ENCODE measurements around the gene IFI6. TPM values are rescaled to one million over a fixed set of nuclear protein-coding genes. Genes with fewer than 3 reads are reported as not detected.
"Not testable (repeated sequence)": the region's sequence is repeated elsewhere in the genome, so short reads cannot be mapped to it uniquely, and the experiment has no call there.

IFI6 gene
- total and polyA plus RNA-seq, 2 donors (not counting 1 experiment from before 2014, with no cell fraction given) = 11.7 to 12.0 TPM

DNA sequence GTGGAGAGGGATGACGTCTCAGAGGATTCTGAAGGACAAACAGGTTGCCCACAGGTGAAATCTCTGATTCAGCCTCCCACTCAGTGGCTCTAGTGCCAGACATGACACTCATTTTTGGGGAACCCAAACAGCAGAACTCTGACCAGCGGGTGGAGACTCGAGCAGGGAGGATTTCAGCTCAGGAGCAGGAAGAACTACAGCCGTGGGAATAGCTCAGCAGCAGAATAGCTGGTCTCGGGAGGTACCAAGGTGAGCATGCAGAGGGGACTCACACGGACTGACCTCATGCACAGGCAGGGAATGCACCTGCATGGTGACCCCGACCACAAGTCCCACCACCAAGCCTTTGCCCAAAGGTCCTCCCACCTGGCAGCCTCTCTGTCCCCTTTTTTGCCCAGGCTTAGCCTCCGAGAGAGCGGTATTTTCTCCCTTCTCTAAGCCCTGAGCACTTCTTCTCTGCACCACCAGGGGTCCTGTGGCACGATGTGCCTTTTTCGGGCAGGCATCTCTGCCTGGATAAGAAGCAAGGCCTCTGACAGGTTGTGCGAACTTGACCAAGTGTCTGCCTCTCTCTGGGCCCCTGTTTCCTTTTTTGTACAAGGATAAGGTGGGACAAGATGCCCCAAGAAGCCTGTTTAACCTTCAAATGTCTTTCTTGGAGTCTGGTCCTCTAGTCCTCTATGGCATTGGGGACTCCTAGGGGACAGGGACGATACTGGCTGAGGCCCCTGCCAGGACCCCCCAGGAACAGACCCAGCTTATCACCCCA is 28.2 kb downstream of the IFI6 start:
- ChIA-PET POLR2A (interaction anchor here (0.6 to 1.6 kb wide), 3 partner anchors 11 to 172 kb away, joined by 4 to 5 read pairs (median 4); no protein-coding TSS in a partner anchor), CTCF (interaction anchor here (0.8 to 7.9 kb wide), 9 partner anchors 12 to 35 kb away, joined by 3 to 101 read pairs (median 6); no protein-coding TSS in a partner anchor)
- no peaks in the 10 kb centered on the region for H3K27me3 Mint-ChIP-seq
- peaks cover 18% of the 10 kb centered on the region for H3K4me1 Mint-ChIP-seq
- intact Hi-C loops (cut with micrococcal nuclease) = loop anchor here (1.0 kb wide), 2 partner anchors 16 to 20 kb away; no protein-coding TSS in a partner anchor
- peak; percentile 85 for TF ChIP-seq CTCF (IDR thresholded peaks at IDR 0.05)
- TF ChIP-seq EZH2 (IDR thresholded peaks at IDR 0.05; ENCODE audit: borderline replicate concordance, insufficient read depth, low read depth, low read length, poor library complexity, severe bottlenecking) = no peak
- 37% methylated on average over 12 of the region's 13 CpGs for WGBS (ENCODE audit: insufficient coverage)
- no peak overlapping the region for H3K4me3 ChIP-seq (ENCODE audit: control extremely low read depth in 1 of 5, extremely low read depth in 1 of 5, insufficient read depth in 1 of 5, low read depth in 2 of 5, low read length in 4 of 5)
- peak overlapping the region; percentile 30 for H3K4me2 ChIP-seq (replicated peaks; ENCODE audit: low read depth, low read length, poor library complexity, severe bottlenecking)
- ATAC-seq (ENCODE audit: low read depth) (peak; percentile 98), DNase-seq (peak; percentile 82)
- no peaks in the 10 kb centered on the region for H4K20me1 ChIP-seq (ENCODE audit: control insufficient read depth, insufficient read depth, low read length, poor library complexity, severe bottlenecking)
- no peaks in the 10 kb centered on the region for H3K36me3 ChIP-seq (replicated peaks in 1 of 2; ENCODE audit: control extremely low read depth in 1 of 2, control insufficient read depth in 1 of 2, extremely low read depth in 1 of 2, insufficient read depth in 2 of 2, low read length in 1 of 2)
- H3K79me2 ChIP-seq (ENCODE audit: control insufficient read depth, insufficient read depth, low read length) = no peaks in the 10 kb centered on the region
- H3K9me3 ChIP-seq (ENCODE audit: control extremely low read depth in 1 of 3, control insufficient read depth in 2 of 3, insufficient read depth in 1 of 3, low read length in 2 of 3) = no peaks in the 10 kb centered on the region
- H3K4me1 ChIP-seq (ENCODE audit: control insufficient read depth in 2 of 2, insufficient read depth in 2 of 2, low read length in 2 of 2) = peaks cover 12 to 19% of the 10 kb centered on the region in 2 donors
- H3K27me3 ChIP-seq (replicated peaks in 1 of 4; ENCODE audit: control extremely low read depth in 1 of 4, control insufficient read depth in 3 of 4, insufficient read depth in 4 of 4, low read length in 3 of 4) = no peaks in the 10 kb centered on the region
- H3K4me3 Mint-ChIP-seq = no peak overlapping the region
- H3K27ac ChIP-seq (ENCODE audit: low read length in 2 of 2) = no peak overlapping the region
- H3K9ac ChIP-seq (ENCODE audit: low read length) = no peak overlapping the region
- peak overlapping the region; percentile 49 for H2AFZ ChIP-seq (ENCODE audit: insufficient read depth, low read depth, low read length, poor library complexity, severe bottlenecking)
- H3K9me3 Mint-ChIP-seq (ENCODE audit: insufficient read depth) = no peaks in the 10 kb centered on the region
- H3K27ac Mint-ChIP-seq = peak overlapping the region; percentile 74

- H3K4me3 ChIP-seq (ENCODE audit: control extremely low read depth in 1 of 5, extremely low read depth in 1 of 5, insufficient read depth in 1 of 5, low read depth in 2 of 5, low read length in 4 of 5); H3K9me3 ChIP-seq (ENCODE audit: control extremely low read depth in 1 of 3, control insufficient read depth in 2 of 3, insufficient read depth in 1 of 3, low read length in 2 of 3); H3K27ac ChIP-seq (ENCODE audit: low read length in 2 of 2); H3K36me3 ChIP-seq (replicated peaks in 1 of 2; ENCODE audit: control extremely low read depth in 1 of 2, control insufficient read depth in 1 of 2, extremely low read depth in 1 of 2, insufficient read depth in 2 of 2, low read length in 1 of 2); H3K27me3 ChIP-seq (replicated peaks in 1 of 4; ENCODE audit: control extremely low read depth in 1 of 4, control insufficient read depth in 3 of 4, insufficient read depth in 4 of 4, low read length in 3 of 4); H3K4me2 ChIP-seq (replicated peaks; ENCODE audit: low read depth, low read length, poor library complexity, severe bottlenecking); H3K79me2 ChIP-seq (ENCODE audit: control insufficient read depth, insufficient read depth, low read length); H4K20me1 ChIP-seq (ENCODE audit: control insufficient read depth, insufficient read depth, low read length, poor library complexity, severe bottlenecking); ATAC-seq (ENCODE audit: low read depth); H3K9ac ChIP-seq (ENCODE audit: low read length); H3K27me3 Mint-ChIP-seq; H3K4me3 Mint-ChIP-seq; H2AFZ ChIP-seq (ENCODE audit: insufficient read depth, low read depth, low read length, poor library complexity, severe bottlenecking); H3K27ac Mint-ChIP-seq; POLR2A ChIA-PET; H3K9me3 Mint-ChIP-seq (ENCODE audit: insufficient read depth); DNase-seq; intact Hi-C loops (cut with micrococcal nuclease): not testable (repeated sequence)
- H3K4me1 Mint-ChIP-seq = peaks cover 40% of the 10 kb centered on the region
- 97% methylated on average over 7 of the region's 9 CpGs for WGBS (ENCODE audit: insufficient coverage)
- CTCF ChIA-PET = interaction anchor here (0.9 to 7.9 kb wide), 6 partner anchors 17 to 35 kb away, joined by 3 to 101 read pairs (median 6); no protein-coding TSS in a partner anchor
- peaks cover 30 to 50% of the 10 kb centered on the region in 2 donors for H3K4me1 ChIP-seq (ENCODE audit: control insufficient read depth in 2 of 2, insufficient read depth in 2 of 2, low read length in 2 of 2)
These were observed 31.5 kb downstream of the IFI6 start for GRCh38 chr1:27640514-27640913.

All from B cell (primary cell).